SK-N-MC (cell line): ENCODE measurements around the gene TDRD15.

Experiments
- EZH2 ChIP-seq: fragments of 200-600 bp; sonication (generic); IDR thresholded peaks from one replicate; pipeline ENCODE4 v1.6.1; 2017; ENCODE audit warnings: antibody characterized with exemption
- FOXP2 ChIP-seq: optimal IDR thresholded peaks from 2 replicates; pipeline ENCODE3; 2011; ENCODE audit warnings: mild to moderate bottlenecking, moderate library complexity; ENCODE audit not compliant: insufficient read depth; ENCODE audit errors: extremely low read length, control extremely low read depth
- POLR2AphosphoS5 ChIP-seq: IDR thresholded peaks from 2 replicates; pipeline ENCODE4 v1.6.1; 2012; ENCODE audit warnings: mild to moderate bottlenecking, low read depth, low read length, borderline replicate concordance

GRCh38 chr2:21095178-21095577 is 28.6 kb upstream of the TDRD15 start:
- no peak for TF ChIP-seq FOXP2
- TF ChIP-seq POLR2AphosphoS5 = no peak
- no peak for TF ChIP-seq EZH2
